Osteocyte (in vitro differentiated cells): ENCODE measurements around the gene DPEP2. TPM values are rescaled to one million over a fixed set of nuclear protein-coding genes. Genes with fewer than 3 reads are reported as not detected.
"Not testable (repeated sequence)": the region's sequence is repeated elsewhere in the genome, so short reads cannot be mapped to it uniquely, and the experiment has no call there.

ENCODE experiments used
- DNase-seq: peaks from one replicate; pipeline ENCODE4 v3.0.0; 2021; ENCODE audit warnings: mixed read lengths; ENCODE audit not compliant: unreplicated experiment; ENCODE audit errors: extremely low spot score
- H3K27ac Mint-ChIP-seq: one replicate; pipeline ENCODE4 v1.8.0; 2021; ENCODE audit warnings: mild to moderate bottlenecking, mixed read lengths; ENCODE audit not compliant: unreplicated experiment
- H3K27me3 Mint-ChIP-seq: one replicate; pipeline ENCODE4 v1.8.0; 2021; ENCODE audit warnings: mixed read lengths; ENCODE audit not compliant: unreplicated experiment
- H3K36me3 Mint-ChIP-seq: one replicate; pipeline ENCODE4 v1.8.0; 2021; ENCODE audit warnings: mixed read lengths; ENCODE audit not compliant: unreplicated experiment
- H3K4me1 Mint-ChIP-seq: one replicate; pipeline ENCODE4 v1.8.0; 2021; ENCODE audit warnings: mixed read lengths; ENCODE audit not compliant: unreplicated experiment
- H3K4me3 Mint-ChIP-seq: one replicate; pipeline ENCODE4 v1.8.0; 2021; ENCODE audit warnings: mild to moderate bottlenecking, moderate library complexity, mixed read lengths; ENCODE audit not compliant: unreplicated experiment
- H3K9me3 Mint-ChIP-seq: one replicate; pipeline ENCODE4 v1.8.0; 2021; ENCODE audit warnings: mixed read lengths; ENCODE audit not compliant: unreplicated experiment
- CTCF ChIP-seq: fragments of 200-600 bp; sonication (generic); IDR thresholded peaks from 2 replicates; pipeline ENCODE4 v1.5.0; 2021; ENCODE audit warnings: antibody characterized with exemption, mild to moderate bottlenecking, moderate library complexity
- long read RNA-seq: library from polyadenylated mRNA; unstranded; transcript quantifications from one replicate; pipeline ENCODE4 v2.0.0, GENCODE V29; 2021
- total RNA-seq: library from RNA; stranded (reverse); gene quantifications from 2 replicates; pipeline ENCODE4 v1.2.1, GENCODE V29; 2021

DPEP2 gene, protein sequence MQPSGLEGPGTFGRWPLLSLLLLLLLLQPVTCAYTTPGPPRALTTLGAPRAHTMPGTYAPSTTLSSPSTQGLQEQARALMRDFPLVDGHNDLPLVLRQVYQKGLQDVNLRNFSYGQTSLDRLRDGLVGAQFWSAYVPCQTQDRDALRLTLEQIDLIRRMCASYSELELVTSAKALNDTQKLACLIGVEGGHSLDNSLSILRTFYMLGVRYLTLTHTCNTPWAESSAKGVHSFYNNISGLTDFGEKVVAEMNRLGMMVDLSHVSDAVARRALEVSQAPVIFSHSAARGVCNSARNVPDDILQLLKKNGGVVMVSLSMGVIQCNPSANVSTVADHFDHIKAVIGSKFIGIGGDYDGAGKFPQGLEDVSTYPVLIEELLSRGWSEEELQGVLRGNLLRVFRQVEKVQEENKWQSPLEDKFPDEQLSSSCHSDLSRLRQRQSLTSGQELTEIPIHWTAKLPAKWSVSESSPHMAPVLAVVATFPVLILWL
- not detected in 2 replicates for total RNA-seq
- long read RNA-seq: 0 reads

DNA sequence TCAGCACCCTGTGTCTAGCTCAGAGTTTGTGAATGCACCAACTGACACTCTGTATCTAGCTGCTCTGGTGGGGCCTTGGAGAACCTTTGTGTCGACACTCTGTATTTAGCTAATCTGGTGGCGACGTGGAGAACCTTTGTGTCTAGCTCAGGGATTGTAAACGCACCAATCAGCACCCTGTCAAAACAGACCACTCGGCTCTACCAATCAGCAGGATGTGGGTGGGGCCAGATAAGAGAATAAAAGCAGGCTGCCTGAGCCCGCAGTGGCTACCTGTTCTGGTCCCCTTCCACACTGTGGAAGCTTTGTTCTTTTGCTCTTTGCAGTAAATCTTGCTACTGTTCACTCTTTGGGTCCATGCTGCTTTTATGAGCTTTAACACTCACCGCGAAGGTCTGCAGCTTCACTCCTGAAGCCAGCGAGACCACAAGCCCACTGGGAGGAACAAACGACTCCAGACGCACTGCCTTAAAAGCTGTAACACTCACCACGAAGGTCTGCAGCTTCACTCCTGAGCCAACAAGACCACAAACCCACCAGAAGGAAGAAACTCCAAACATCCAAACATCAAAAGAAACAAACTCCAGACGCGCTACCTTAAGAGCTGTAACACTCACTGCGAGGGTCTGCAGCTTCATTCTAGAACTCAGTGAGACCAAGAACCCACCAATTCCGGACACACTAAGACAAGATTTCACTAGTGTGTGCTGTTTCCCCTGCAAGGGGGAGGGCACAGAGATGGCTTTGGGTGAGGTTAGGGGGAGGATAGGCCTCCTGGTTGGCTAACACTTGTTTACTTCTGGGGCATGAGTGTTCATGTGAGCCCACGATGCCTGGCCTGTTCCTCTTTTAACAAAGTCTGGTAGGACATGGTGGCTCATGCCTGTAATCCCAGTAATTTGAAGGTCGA is at the start of gene DPEP2:
DPEP2 (minus strand) TSS at position 706 of the 910 bp plus-strand sequence. CDS start 6,272 bp downstream, outside the sequence.
- not testable (repeated sequence) for H3K4me3 Mint-ChIP-seq, H3K27me3 Mint-ChIP-seq, H3K36me3 Mint-ChIP-seq, H3K4me1 Mint-ChIP-seq, H3K27ac Mint-ChIP-seq, H3K9me3 Mint-ChIP-seq, DNase-seq

DNA sequence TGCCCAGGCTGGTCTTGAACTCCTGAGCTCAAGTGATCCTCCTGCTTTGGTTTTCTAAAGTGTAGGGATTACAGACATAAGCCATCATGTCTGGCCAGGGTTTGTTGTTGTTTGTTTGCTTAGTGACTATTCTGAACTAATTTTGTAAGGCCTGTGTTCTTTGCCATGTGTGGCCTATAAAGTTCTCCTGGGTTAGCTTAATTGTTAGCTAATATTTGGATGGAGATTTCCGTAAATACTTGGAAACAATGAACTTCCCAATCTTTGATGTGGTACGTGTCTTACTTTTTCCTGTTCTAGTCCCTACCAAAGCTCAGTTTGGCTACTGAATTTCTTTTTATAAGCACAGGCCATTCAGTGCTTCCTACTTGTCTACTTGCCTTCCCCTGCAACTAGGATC is 48.7 kb upstream of the DPEP2 start:
- Mint-ChIP-seq H3K27ac (no peak overlapping the region), H3K9me3 (no peaks in the 10 kb centered on the region), H3K4me3 (no peak overlapping the region), H3K4me1 (no peaks in the 10 kb centered on the region), H3K27me3 (no peaks in the 10 kb centered on the region), H3K36me3 (peaks cover 6% of the 10 kb centered on the region)
- no peak for DNase-seq
- no peak for TF ChIP-seq CTCF

- no peaks in the 10 kb centered on the region for H3K4me1 Mint-ChIP-seq
- no peak overlapping the region for H3K27ac Mint-ChIP-seq
- TF ChIP-seq CTCF: no peak
- H3K36me3 Mint-ChIP-seq: peaks cover 3% of the 10 kb centered on the region
- no peaks in the 10 kb centered on the region for H3K27me3 Mint-ChIP-seq
- H3K4me3 Mint-ChIP-seq: no peak overlapping the region
- H3K9me3 Mint-ChIP-seq: no peaks in the 10 kb centered on the region
- DNase-seq: no peak
These were observed 46.8 kb upstream of the DPEP2 start for GRCh38 chr16:68046106-68046505.

DNA sequence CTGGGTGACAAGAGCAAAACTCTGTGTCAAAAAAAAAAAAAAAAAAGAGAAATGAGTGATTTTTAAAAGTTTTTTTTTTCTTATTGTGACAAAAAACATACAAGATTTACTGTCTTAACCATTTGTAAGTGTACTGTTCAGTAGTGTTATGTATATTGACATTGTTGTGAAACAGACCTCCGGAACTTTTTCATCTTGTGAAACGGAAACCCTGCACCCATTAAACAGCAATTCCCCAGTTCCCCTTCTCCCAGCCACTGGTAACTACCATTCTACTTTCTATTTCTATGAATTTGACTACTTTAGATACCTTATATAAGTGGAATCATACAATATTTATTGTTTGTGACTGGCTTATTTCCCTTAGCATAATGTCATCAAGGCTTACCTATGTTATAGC is 42.5 kb upstream of the DPEP2 start:
- Mint-ChIP-seq H3K36me3 (peaks cover 6% of the 10 kb centered on the region), H3K27me3 (no peaks in the 10 kb centered on the region), H3K27ac (no peak overlapping the region), H3K4me1 (no peaks in the 10 kb centered on the region), H3K9me3 (no peaks in the 10 kb centered on the region), H3K4me3 (no peak overlapping the region)
- no peak for DNase-seq
- no peak for TF ChIP-seq CTCF

GRCh38 chr16:68040506-68041288 is 41.4 kb upstream of the DPEP2 start:
- H3K9me3 Mint-ChIP-seq: no peaks in the 10 kb centered on the region
- TF ChIP-seq CTCF: peak; percentile 81
- H3K27ac Mint-ChIP-seq: no peak overlapping the region
- H3K4me1 Mint-ChIP-seq: no peaks in the 10 kb centered on the region
- H3K27me3 Mint-ChIP-seq: no peaks in the 10 kb centered on the region
- H3K4me3 Mint-ChIP-seq: no peak overlapping the region
- peaks cover 6% of the 10 kb centered on the region for H3K36me3 Mint-ChIP-seq
- peak; percentile 91 for DNase-seq
